Neuronal stem cell (in vitro differentiated cells): Measurements from ENCODE around the gene ADGRG4.

ENCODE experiments used
- DNase-seq: peaks from one replicate; pipeline ENCODE4 v3.0.0-alpha.2; 2013; ENCODE audit warnings: low spot score
- H2AFZ ChIP-seq: one replicate; pipeline ENCODE4 v1.6.1; 2013; ENCODE audit warnings: mild to moderate bottlenecking, low read length, inconsistent platforms
- H2AK5ac ChIP-seq: 2 replicates; pipeline ENCODE4 v1.6.1; 2013; ENCODE audit warnings: low read depth, mild to moderate bottlenecking, inconsistent platforms, low read length, moderate library complexity, mixed read lengths
- H2BK120ac ChIP-seq: 2 replicates; pipeline ENCODE4 v1.6.1; 2013; ENCODE audit warnings: low read depth, mild to moderate bottlenecking, inconsistent platforms, low read length, moderate library complexity, mixed read lengths
- H2BK12ac ChIP-seq: one replicate; pipeline ENCODE4 v1.6.1; 2013; ENCODE audit warnings: low read length, inconsistent platforms
- H2BK15ac ChIP-seq: 2 replicates; pipeline ENCODE4 v1.6.1; 2013; ENCODE audit warnings: mild to moderate bottlenecking, low read length, inconsistent platforms, mixed read lengths
- H2BK5ac ChIP-seq: one replicate; pipeline ENCODE4 v1.6.1; 2013; ENCODE audit warnings: inconsistent platforms, mild to moderate bottlenecking, low read length, moderate library complexity
- H3K14ac ChIP-seq: one replicate; pipeline ENCODE4 v1.6.1; 2013; ENCODE audit warnings: low read length, inconsistent platforms
- H3K18ac ChIP-seq: 2 replicates; pipeline ENCODE4 v1.6.1; 2013; ENCODE audit warnings: low read length, inconsistent platforms
- H3K23ac ChIP-seq: 2 replicates; pipeline ENCODE4 v1.6.1; 2013; ENCODE audit warnings: low read depth, mild to moderate bottlenecking, mixed read lengths, low read length, inconsistent platforms; ENCODE audit not compliant: poor library complexity
- H3K27ac ChIP-seq: replicated peaks from 3 replicates; pipeline ENCODE4 v1.5.1; 2013; ENCODE audit warnings: low read length, inconsistent platforms
- H3K27me3 ChIP-seq, 3 experiments: 2 replicates each; pipeline ENCODE4 v1.6.1; 2013; ENCODE audit warnings: low read length in 3 of 3, mild to moderate bottlenecking in 2 of 3, inconsistent platforms in 1 of 3, low read depth in 1 of 3, mixed read lengths in 1 of 3, moderate library complexity in 1 of 3; ENCODE audit not compliant: control insufficient read depth in 3 of 3, insufficient read depth in 3 of 3
- H3K36me3 ChIP-seq, 2 donors: replicated peaks in 1 of 2; 2 replicates each; pipeline ENCODE4 v1.6.1; 2013; ENCODE audit warnings: low read length in 2 of 2; ENCODE audit not compliant: control insufficient read depth in 2 of 2, insufficient read depth in 2 of 2
- H3K4ac ChIP-seq: 2 replicates; pipeline ENCODE4 v1.6.1; 2013; ENCODE audit warnings: inconsistent platforms, mild to moderate bottlenecking, low read length, moderate library complexity
- H3K4me1 ChIP-seq, 2 donors: 1 replicate in 1 of 2; 2 replicates in 1 of 2; pipeline ENCODE4 v1.6.1; 2013; ENCODE audit warnings: low read length in 2 of 2, low read depth in 1 of 2; ENCODE audit not compliant: control insufficient read depth in 2 of 2, insufficient read depth in 1 of 2
- H3K4me2 ChIP-seq: one replicate; pipeline ENCODE4 v1.6.1; 2013; ENCODE audit warnings: mild to moderate bottlenecking, low read length, inconsistent platforms; ENCODE audit not compliant: insufficient read depth, poor library complexity, severe bottlenecking
- H3K4me3 ChIP-seq, 2 donors: 2 replicates each; pipeline ENCODE4 v1.5.1; 2013; ENCODE audit warnings: low read length in 2 of 2, mild to moderate bottlenecking in 2 of 2, inconsistent platforms in 1 of 2, moderate library complexity in 1 of 2
- H3K79me1 ChIP-seq: one replicate; pipeline ENCODE4 v1.6.1; 2013; ENCODE audit warnings: low read depth, mild to moderate bottlenecking, inconsistent platforms, low read length, moderate library complexity
- H3K9ac ChIP-seq: one replicate; pipeline ENCODE4 v1.6.1; 2013; ENCODE audit warnings: mild to moderate bottlenecking, low read depth, low read length, inconsistent platforms; ENCODE audit not compliant: poor library complexity
- H3K9me3 ChIP-seq, 2 donors: replicated peaks in 1 of 2; 2 replicates each; pipeline versions ENCODE3 to v1.6.1; 2013; ENCODE audit warnings: low read length in 2 of 2, mild to moderate bottlenecking in 2 of 2, inconsistent platforms in 1 of 2, low read depth in 1 of 2, mixed read lengths in 1 of 2, moderate library complexity in 1 of 2; ENCODE audit not compliant: control insufficient read depth in 2 of 2, insufficient read depth in 1 of 2
- H4K8ac ChIP-seq: one replicate; pipeline ENCODE4 v1.6.1; 2013; ENCODE audit warnings: low read depth, mild to moderate bottlenecking, inconsistent platforms, low read length, moderate library complexity
- H4K91ac ChIP-seq: one replicate; pipeline ENCODE4 v1.6.1; 2013; ENCODE audit warnings: low read length, low read depth, mild to moderate bottlenecking, inconsistent platforms; ENCODE audit not compliant: poor library complexity
- WGBS, 2 donors: extraction: QIAGEN DNeasy Blood & Tissue Kit; methylation state at CpG; one replicate each; pipeline ENCODE4 v1.1.7; 2013; ENCODE audit warnings: missing lambda C conversion rate in 2 of 2, mixed read lengths in 1 of 2; ENCODE audit not compliant: insufficient read length in 2 of 2, insufficient replicate concordance in 1 of 2; ENCODE audit errors: extremely low coverage in 2 of 2; 5-methylcytosine and 5-hydroxymethylcytosine counted together

ADGRG4 gene

GRCh38 chrX:136395271-136395670 lies 94.5 kb downstream of the ADGRG4 start:
- no peak overlapping the region for H4K91ac ChIP-seq
- no peaks in the 10 kb centered on the region for H3K79me1 ChIP-seq
- H3K27ac ChIP-seq: no peak overlapping the region
- H3K4me3 ChIP-seq: no peak overlapping the region
- H3K4me2 ChIP-seq: no peak overlapping the region
- no peak overlapping the region for H2BK12ac ChIP-seq
- no CpG with 5 or more reads among the region's 3 CpGs for WGBS, 2 donors
- no peak overlapping the region for H2BK5ac ChIP-seq
- H3K23ac ChIP-seq: no peak overlapping the region
- H3K4me1 ChIP-seq: no peaks in the 10 kb centered on the region
- H2BK15ac ChIP-seq: no peak overlapping the region
- no peak overlapping the region for H3K14ac ChIP-seq
- no peak overlapping the region for H3K4ac ChIP-seq
- H3K36me3 ChIP-seq: no peaks in the 10 kb centered on the region
- no peak overlapping the region for H4K8ac ChIP-seq
- no peak overlapping the region for H2BK120ac ChIP-seq
- H3K9me3 ChIP-seq: no peaks in the 10 kb centered on the region
- no peak for DNase-seq
- no peak overlapping the region for H3K9ac ChIP-seq
- H2AFZ ChIP-seq: no peak overlapping the region
- H2AK5ac ChIP-seq: no peak overlapping the region
- no peak overlapping the region for H3K18ac ChIP-seq
- peaks cover 0 to 10% (median 0%) of the 10 kb centered on the region in 3 experiments for H3K27me3 ChIP-seq

GRCh38 chrX:136397001-136397400 lies 96.2 kb downstream of the ADGRG4 start:
- Histone ChIP-seq H3K4me3 (no peak overlapping the region), H3K36me3 (no peaks in the 10 kb centered on the region), H2AK5ac (no peak overlapping the region), H3K14ac (no peak overlapping the region), H2BK12ac (no peak overlapping the region), H3K18ac (no peak overlapping the region), H3K9me3 (no peaks in the 10 kb centered on the region), H4K8ac (no peak overlapping the region), H3K27ac (no peak overlapping the region), H4K91ac (no peak overlapping the region), H2BK5ac (no peak overlapping the region), H3K9ac (no peak overlapping the region), H3K4me2 (no peak overlapping the region), H2BK120ac (no peak overlapping the region), H2BK15ac (no peak overlapping the region), H3K4ac (no peak overlapping the region), H3K4me1 (no peaks in the 10 kb centered on the region), H3K23ac (no peak overlapping the region), H2AFZ (no peak overlapping the region), H3K79me1 (no peaks in the 10 kb centered on the region), H3K27me3 (peaks cover 0 to 7% (median 0%) of the 10 kb centered on the region in 3 experiments)
- DNase-seq: no peak
- no CpG with 5 or more reads among the region's 4 CpGs for WGBS, 2 donors

- Histone ChIP-seq H3K9me3 (no peaks in the 10 kb centered on the region), H2AFZ (no peak overlapping the region), H3K23ac (no peak overlapping the region), H3K4me2 (no peak overlapping the region), H3K36me3 (no peaks in the 10 kb centered on the region), H3K18ac (no peak overlapping the region), H3K79me1 (no peaks in the 10 kb centered on the region), H2BK120ac (no peak overlapping the region), H2BK15ac (no peak overlapping the region), H3K14ac (no peak overlapping the region), H4K91ac (no peak overlapping the region), H3K4ac (no peak overlapping the region), H2BK5ac (no peak overlapping the region), H4K8ac (no peak overlapping the region), H3K9ac (no peak overlapping the region), H3K27ac (no peak overlapping the region), H2BK12ac (no peak overlapping the region), H3K4me3 (no peak overlapping the region), H3K4me1 (peaks cover 0 to 1% of the 10 kb centered on the region in 2 donors), H2AK5ac (no peak overlapping the region), H3K27me3 (peaks cover 0 to 19% (median 0%) of the 10 kb centered on the region in 3 experiments)
- WGBS, 2 donors: no CpG with 5 or more reads among the region's 8 CpGs
- no peak for DNase-seq
Measured at GRCh38 chrX:136405126-136405525, 104.4 kb downstream of the ADGRG4 start.

- no peak overlapping the region for H4K8ac ChIP-seq
- H3K9me3 ChIP-seq: no peaks in the 10 kb centered on the region
- H2BK15ac ChIP-seq: no peak overlapping the region
Measured at GRCh38 chrX:136417806-136418205, 117.0 kb downstream of the ADGRG4 start.

More at GRCh38 chrX:136417806-136418205, 117.0 kb downstream of the ADGRG4 start:
- H3K27me3 ChIP-seq: no peaks in the 10 kb centered on the region
- H3K4me3 ChIP-seq: no peak overlapping the region
- no peaks in the 10 kb centered on the region for H3K4me1 ChIP-seq
- no peak overlapping the region for H2BK120ac ChIP-seq
- no peak overlapping the region for H2AK5ac ChIP-seq
- no peak overlapping the region for H3K4me2 ChIP-seq
- no peak overlapping the region for H3K18ac ChIP-seq
- H3K9ac ChIP-seq: no peak overlapping the region
- no peak overlapping the region for H3K27ac ChIP-seq
- no peaks in the 10 kb centered on the region for H3K36me3 ChIP-seq
- no peak overlapping the region for H2AFZ ChIP-seq
- H3K79me1 ChIP-seq: no peaks in the 10 kb centered on the region
- no peak overlapping the region for H3K4ac ChIP-seq
- no peak overlapping the region for H2BK5ac ChIP-seq
- no peak overlapping the region for H2BK12ac ChIP-seq
- DNase-seq: no peak
- no peak overlapping the region for H3K14ac ChIP-seq
- no peak overlapping the region for H4K91ac ChIP-seq
- no CpG with 5 or more reads among the region's 2 CpGs for WGBS, 2 donors
- no peak overlapping the region for H3K23ac ChIP-seq
